ENCODE measurements around the gene METTL23.
"Not testable (repeated sequence)": the region's sequence is repeated elsewhere in the genome, so short reads cannot be mapped to it uniquely, and the experiment has no call there.

METTL23 gene

GRCh38 chr17:76695059-76695831 lies 31.4 kb upstream of the METTL23 start:
- no peak for TF ChIP-seq CTCF (IDR thresholded peaks at IDR 0.05; ENCODE audit: low read depth, low read length)
- H3K4me3 ChIP-seq (ENCODE audit: low read depth, low read length) = no peak overlapping the region
- in situ Hi-C loops (cut with HindIII; ENCODE audit: low sequenced_read_pairs) = no loop called here
- no peak for DNase-seq (ENCODE audit: low read depth, low spot score)

GRCh38 chr17:76696763-76697701 lies 29.6 kb upstream of the METTL23 start:
- no peak for TF ChIP-seq CTCF (IDR thresholded peaks at IDR 0.05; ENCODE audit: low read depth, low read length)
- in situ Hi-C loops (cut with HindIII; ENCODE audit: low sequenced_read_pairs) = no loop called here
- DNase-seq (ENCODE audit: low read depth, low spot score) = peak; percentile 61
- H3K4me3 ChIP-seq (ENCODE audit: low read depth, low read length) = no peak overlapping the region

GRCh38 chr17:76697702-76698465 lies 28.8 kb upstream of the METTL23 start:
- no peak for TF ChIP-seq CTCF (IDR thresholded peaks at IDR 0.05; ENCODE audit: low read depth, low read length)
- peak; percentile 54 for DNase-seq (ENCODE audit: low read depth, low spot score)
- in situ Hi-C loops (cut with HindIII; ENCODE audit: low sequenced_read_pairs) = no loop called here
- H3K4me3 ChIP-seq (ENCODE audit: low read depth, low read length) = no peak overlapping the region

GRCh38 chr17:76698466-76698977 lies 28.1 kb upstream of the METTL23 start:
- H3K4me3 ChIP-seq (ENCODE audit: low read depth, low read length); DNase-seq (ENCODE audit: low read depth, low spot score); in situ Hi-C loops (cut with HindIII; ENCODE audit: low sequenced_read_pairs): not testable (repeated sequence)

GRCh38 chr17:76700270-76700616 lies 26.4 kb upstream of the METTL23 start:
- no peak overlapping the region for H3K4me3 ChIP-seq (ENCODE audit: low read depth, low read length)
- TF ChIP-seq CTCF (IDR thresholded peaks at IDR 0.05; ENCODE audit: low read depth, low read length) = no peak
- no peak for DNase-seq (ENCODE audit: low read depth, low spot score)
- in situ Hi-C loops (cut with HindIII; ENCODE audit: low sequenced_read_pairs) = no loop called here

- in situ Hi-C loops (cut with HindIII; ENCODE audit: low sequenced_read_pairs) = no loop called here
- no peak for TF ChIP-seq CTCF (IDR thresholded peaks at IDR 0.05; ENCODE audit: low read depth, low read length)
- H3K4me3 ChIP-seq (ENCODE audit: low read depth, low read length) = peak overlapping the region; percentile 11
- DNase-seq (ENCODE audit: low read depth, low spot score) = peak; percentile 81
These were observed 25.8 kb upstream of the METTL23 start for GRCh38 chr17:76700617-76701470.

Measured in astrocyte of the spinal cord (primary cell).